ENCODE data around the gene ALOXE3. TPM values are rescaled to one million over a fixed set of nuclear protein-coding genes. Genes with fewer than 3 reads are reported as not detected.

Gene ALOXE3
- total RNA-seq, 1 donor from 2014 or later: not detected

- DNase-seq (ENCODE audit: low read depth): no peak
Observed at GRCh38 chr17:8154608-8155155, 36.4 kb upstream of the ALOXE3 start.

GRCh38 chr17:8153957-8154607, 35.8 kb upstream of the ALOXE3 start:
- DNase-seq (ENCODE audit: low read depth): peak; percentile 99

- DNase-seq (ENCODE audit: low read depth): peak; percentile 93
Observed at GRCh38 chr17:8153525-8153956, 35.2 kb upstream of the ALOXE3 start.

GRCh38 chr17:8153031-8153451, 34.7 kb upstream of the ALOXE3 start:
- no peak for DNase-seq (ENCODE audit: low read depth)

GRCh38 chr17:8152112-8152775, 33.9 kb upstream of the ALOXE3 start, which contains the start of gene PER1:
PER1 (minus strand) TSS chr17:8152404; CDS start chr17:8150706, 1,698 bp downstream.
- peak; percentile 96 for DNase-seq (ENCODE audit: low read depth)

- peak; percentile 68 for DNase-seq (ENCODE audit: low read depth)
Observed at GRCh38 chr17:8151641-8152111, 33.4 kb upstream of the ALOXE3 start.

- peak; percentile 93 for DNase-seq (ENCODE audit: low read depth)
Observed at GRCh38 chr17:8151120-8151640, 32.9 kb upstream of the ALOXE3 start.

GRCh38 chr17:8150194-8151119, 32.1 kb upstream of the ALOXE3 start:
- peak; percentile 71 for DNase-seq (ENCODE audit: low read depth)

GRCh38 chr17:8149419-8150193, 31.3 kb upstream of the ALOXE3 start:
- DNase-seq (ENCODE audit: low read depth): no peak

GRCh38 chr17:8148560-8148959, 30.2 kb upstream of the ALOXE3 start:
- no peak for DNase-seq (ENCODE audit: low read depth)

- no peak for DNase-seq (ENCODE audit: low read depth)
Observed at GRCh38 chr17:8147805-8148404, 29.6 kb upstream of the ALOXE3 start.

GRCh38 chr17:8147141-8147804, 29.0 kb upstream of the ALOXE3 start:
- no peak for DNase-seq (ENCODE audit: low read depth)

GRCh38 chr17:8146381-8147140, 28.2 kb upstream of the ALOXE3 start:
- no peak for DNase-seq (ENCODE audit: low read depth)

- no peak for DNase-seq (ENCODE audit: low read depth)
Observed at GRCh38 chr17:8145811-8146210, 27.5 kb upstream of the ALOXE3 start.

- DNase-seq (ENCODE audit: low read depth): no peak
Observed at GRCh38 chr17:8144401-8145231, 26.3 kb upstream of the ALOXE3 start.

GRCh38 chr17:8143581-8144400, 25.5 kb upstream of the ALOXE3 start:
- DNase-seq (ENCODE audit: low read depth): no peak

All from myocyte (in vitro differentiated cells).